Gastrocnemius medialis (tissue), 4 donors: ENCODE results near the gene SSX4.
"Not testable (repeated sequence)": the region's sequence is repeated elsewhere in the genome, so short reads cannot be mapped to it uniquely, and the experiment has no call there.

ENCODE experiments used
- POLR2A ChIP-seq, 2 donors: fragments of 450-650 bp; IDR thresholded peaks; one replicate each; pipeline ENCODE4 v1.6.1; 2017; ENCODE audit warnings: antibody characterized with exemption in 2 of 2, mild to moderate bottlenecking in 2 of 2, moderate library complexity in 2 of 2
- TF ChIP-seq, protein P1 (sequence below), 5 experiments: fragments of 450-650 bp in 3 of 5; fragments of 200-600 bp in 2 of 5; sonication (generic) in 2 of 5; IDR thresholded peaks in 4 of 5; conservative IDR thresholded peaks in 1 of 5; 1 replicate in 4 of 5; 2 replicates in 1 of 5; pipeline ENCODE4 v1.5.1; 2016 to 2019; ENCODE audit warnings: antibody characterized with exemption in 5 of 5, mild to moderate bottlenecking in 3 of 5, moderate library complexity in 3 of 5

DNA sequence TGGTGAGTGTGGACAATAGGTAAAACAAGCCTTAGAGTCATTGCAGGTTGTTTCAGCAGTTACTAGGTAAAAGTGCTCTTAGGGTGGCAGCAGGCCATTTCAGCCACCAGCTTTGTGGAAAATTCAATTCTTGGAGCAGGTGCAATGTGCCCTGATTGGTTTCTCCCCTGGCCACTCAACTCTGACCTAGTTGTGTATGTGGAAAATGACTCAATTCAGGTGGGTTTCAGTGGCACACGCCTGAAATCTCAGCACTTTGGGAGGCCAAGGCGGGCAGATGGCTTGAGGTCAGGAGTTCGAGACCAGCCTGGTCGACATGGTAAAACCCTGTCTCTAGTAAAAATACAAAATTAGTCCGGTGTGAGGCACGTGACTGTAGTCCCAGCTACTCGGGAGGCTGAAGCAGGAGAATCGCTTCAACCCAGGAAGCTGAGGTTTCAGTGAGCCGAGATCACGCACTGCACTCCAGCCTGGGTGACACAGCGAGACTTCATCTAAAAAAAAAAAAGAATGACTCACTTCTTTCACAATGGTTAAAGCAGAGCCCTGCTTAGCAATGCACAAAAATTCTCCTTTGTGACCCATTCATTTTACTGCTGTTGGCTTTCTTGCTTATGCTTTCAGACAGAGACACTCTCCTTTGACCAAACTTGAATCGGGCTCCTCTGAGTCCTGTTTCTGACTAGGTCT, 43.8 kb downstream of the SSX4 start:
- TF ChIP-seq, protein P1, sequence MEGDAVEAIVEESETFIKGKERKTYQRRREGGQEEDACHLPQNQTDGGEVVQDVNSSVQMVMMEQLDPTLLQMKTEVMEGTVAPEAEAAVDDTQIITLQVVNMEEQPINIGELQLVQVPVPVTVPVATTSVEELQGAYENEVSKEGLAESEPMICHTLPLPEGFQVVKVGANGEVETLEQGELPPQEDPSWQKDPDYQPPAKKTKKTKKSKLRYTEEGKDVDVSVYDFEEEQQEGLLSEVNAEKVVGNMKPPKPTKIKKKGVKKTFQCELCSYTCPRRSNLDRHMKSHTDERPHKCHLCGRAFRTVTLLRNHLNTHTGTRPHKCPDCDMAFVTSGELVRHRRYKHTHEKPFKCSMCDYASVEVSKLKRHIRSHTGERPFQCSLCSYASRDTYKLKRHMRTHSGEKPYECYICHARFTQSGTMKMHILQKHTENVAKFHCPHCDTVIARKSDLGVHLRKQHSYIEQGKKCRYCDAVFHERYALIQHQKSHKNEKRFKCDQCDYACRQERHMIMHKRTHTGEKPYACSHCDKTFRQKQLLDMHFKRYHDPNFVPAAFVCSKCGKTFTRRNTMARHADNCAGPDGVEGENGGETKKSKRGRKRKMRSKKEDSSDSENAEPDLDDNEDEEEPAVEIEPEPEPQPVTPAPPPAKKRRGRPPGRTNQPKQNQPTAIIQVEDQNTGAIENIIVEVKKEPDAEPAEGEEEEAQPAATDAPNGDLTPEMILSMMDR (IDR thresholded peaks at IDR 0.05 in 4 of 5, conservative IDR thresholded peaks at IDR 0.05 in 1 of 5) = not testable (repeated sequence)
- not testable (repeated sequence) for TF ChIP-seq POLR2A (IDR thresholded peaks at IDR 0.05)
